Colonic mucosa (tissue), 4 donors: ENCODE data around the gene SPRYD4. TPM values are rescaled to one million over a fixed set of nuclear protein-coding genes. Genes with fewer than 3 reads are reported as not detected.
A peak's percentile ranks its signal among the peaks of the same experiment; 100 is the strongest.

Experiments used
- DNase-seq: peaks from one replicate; pipeline ENCODE4 v3.0.0-alpha.2; 2020
- H3K27ac ChIP-seq: fragments of 200-600 bp; one replicate; pipeline ENCODE4 v1.8.0; 2021
- H3K27me3 ChIP-seq: fragments of 200-600 bp; one replicate; pipeline ENCODE4 v1.8.0; 2021
- H3K36me3 ChIP-seq: fragments of 200-600 bp; one replicate; pipeline ENCODE4 v1.8.0; 2021
- H3K4me1 ChIP-seq: fragments of 200-600 bp; one replicate; pipeline ENCODE4 v1.8.0; 2021; ENCODE audit warnings: mild to moderate bottlenecking
- H3K4me3 ChIP-seq: fragments of 200-600 bp; one replicate; pipeline ENCODE4 v1.8.0; 2021
- H3K9ac ChIP-seq, 2 donors: one replicate each; pipeline ENCODE4 v1.7.0; 2013; ENCODE audit warnings: control low read depth in 2 of 2, low read depth in 2 of 2, low read length in 2 of 2
- H3K9me3 ChIP-seq: fragments of 200-600 bp; one replicate; pipeline ENCODE4 v1.8.0; 2021
- CTCF ChIP-seq: fragments of 200-600 bp; IDR thresholded peaks from one replicate; pipeline ENCODE4 v1.8.0; 2022; ENCODE audit warnings: antibody characterized with exemption, mild to moderate bottlenecking
- intact Hi-C: fragments of 100-400 bp; cut with DNase I; formaldehyde crosslinking; loops from one replicate; pipeline ENCODE4 v1.14.1; 2022
- total RNA-seq, 2 donors: library from RNA; stranded (reverse); fragmentation: NEBNext Ultra II Directional in 1 of 2; extraction: Animal tissue kit (Norgen Biotek cat#: 25700) in 1 of 2; gene quantifications; one replicate each; pipeline ENCODE4 v1.2.1, GENCODE V29; 2021
- donor health status: healthy.
- donor health status: DM: no; HTN: no; CAD: no.
- donor health status: DM: no; HTN: no; CAD: no.

SPRYD4 gene
- total RNA-seq, 2 donors from 2014 or later, result 4.0 to 4.2 TPM

GRCh38 chr12:56449622-56449984 is 18.8 kb upstream of the SPRYD4 start:
- Histone ChIP-seq H3K4me3 (peak overlapping the region; percentile 58), H3K27me3 (no peaks in the 10 kb centered on the region), H3K27ac (peak overlapping the region; percentile 73), H3K36me3 (no peaks in the 10 kb centered on the region), H3K9ac (peak overlapping the region in 1 of 2 donors; percentile 86), H3K9me3 (no peaks in the 10 kb centered on the region), H3K4me1 (no peaks in the 10 kb centered on the region)
- intact Hi-C loops, result loop anchor here (5.0 kb wide), 1 partner anchor 87 kb away; the partner anchor contains the start of genes APOF and STAT2
- TF ChIP-seq CTCF, result no peak
- no peak for DNase-seq

- no peaks in the 10 kb centered on the region for H3K4me1 ChIP-seq
- intact Hi-C loops, result no loop called here
- no peak overlapping the region for H3K27ac ChIP-seq
- no peak for DNase-seq
- no peak overlapping the region for H3K4me3 ChIP-seq
- H3K9ac ChIP-seq, result no peak overlapping the region
- no peaks in the 10 kb centered on the region for H3K9me3 ChIP-seq
- no peaks in the 10 kb centered on the region for H3K36me3 ChIP-seq
- H3K27me3 ChIP-seq, result no peaks in the 10 kb centered on the region
- no peak for TF ChIP-seq CTCF
Observed at GRCh38 chr12:56450241-56450640, 18.1 kb upstream of the SPRYD4 start.

GRCh38 chr12:56451147-56451546 is 17.2 kb upstream of the SPRYD4 start:
- Histone ChIP-seq H3K36me3 (no peaks in the 10 kb centered on the region), H3K4me3 (no peak overlapping the region), H3K9ac (no peak overlapping the region), H3K27me3 (no peaks in the 10 kb centered on the region), H3K27ac (no peak overlapping the region), H3K9me3 (no peaks in the 10 kb centered on the region), H3K4me1 (no peaks in the 10 kb centered on the region)
- TF ChIP-seq CTCF, result no peak
- intact Hi-C loops, result no loop called here
- no peak for DNase-seq

- DNase-seq, result no peak
- H3K4me1 ChIP-seq, result no peaks in the 10 kb centered on the region
- H3K36me3 ChIP-seq, result no peaks in the 10 kb centered on the region
- intact Hi-C loops, result no loop called here
- H3K9ac ChIP-seq, result no peak within 1 kb of the TSS
- no peaks in the 10 kb centered on the region for H3K9me3 ChIP-seq
- no peaks in the 10 kb centered on the region for H3K27me3 ChIP-seq
- no peak for TF ChIP-seq CTCF
- H3K4me3 ChIP-seq, result no peak within 1 kb of the TSS
- H3K27ac ChIP-seq, result no peak within 1 kb of the TSS
Observed at GRCh38 chr12:56454557-56454956, 13.8 kb upstream of the SPRYD4 start, which contains the start of gene MIP. Gene MIP, minus strand, starts transcription at chr12:56454657. Its CDS starts 44 bp downstream, at chr12:56454613.

- H3K27ac ChIP-seq, result no peak overlapping the region
- no peak for TF ChIP-seq CTCF
- H3K4me3 ChIP-seq, result no peak overlapping the region
- no peak overlapping the region for H3K9ac ChIP-seq
- no peaks in the 10 kb centered on the region for H3K4me1 ChIP-seq
- no peaks in the 10 kb centered on the region for H3K27me3 ChIP-seq
- DNase-seq, result no peak
- H3K9me3 ChIP-seq, result no peaks in the 10 kb centered on the region
- H3K36me3 ChIP-seq, result no peaks in the 10 kb centered on the region
- intact Hi-C loops, result no loop called here
Observed at GRCh38 chr12:56457817-56458216, 10.6 kb upstream of the SPRYD4 start.
